Stimulated activated CD8-positive, alpha-beta memory T cell treated with anti-CD3 and anti-CD28 coated beads, Interleukin-4, amount 100 ng/mL, for 24 hours (primary cell): ENCODE results near the gene MRGPRE.

ENCODE experiments used
- DNase-seq: peaks from one replicate; pipeline ENCODE4 v3.0.0-alpha.2; 2020; ENCODE audit warnings: low read depth

MRGPRE gene

DNA sequence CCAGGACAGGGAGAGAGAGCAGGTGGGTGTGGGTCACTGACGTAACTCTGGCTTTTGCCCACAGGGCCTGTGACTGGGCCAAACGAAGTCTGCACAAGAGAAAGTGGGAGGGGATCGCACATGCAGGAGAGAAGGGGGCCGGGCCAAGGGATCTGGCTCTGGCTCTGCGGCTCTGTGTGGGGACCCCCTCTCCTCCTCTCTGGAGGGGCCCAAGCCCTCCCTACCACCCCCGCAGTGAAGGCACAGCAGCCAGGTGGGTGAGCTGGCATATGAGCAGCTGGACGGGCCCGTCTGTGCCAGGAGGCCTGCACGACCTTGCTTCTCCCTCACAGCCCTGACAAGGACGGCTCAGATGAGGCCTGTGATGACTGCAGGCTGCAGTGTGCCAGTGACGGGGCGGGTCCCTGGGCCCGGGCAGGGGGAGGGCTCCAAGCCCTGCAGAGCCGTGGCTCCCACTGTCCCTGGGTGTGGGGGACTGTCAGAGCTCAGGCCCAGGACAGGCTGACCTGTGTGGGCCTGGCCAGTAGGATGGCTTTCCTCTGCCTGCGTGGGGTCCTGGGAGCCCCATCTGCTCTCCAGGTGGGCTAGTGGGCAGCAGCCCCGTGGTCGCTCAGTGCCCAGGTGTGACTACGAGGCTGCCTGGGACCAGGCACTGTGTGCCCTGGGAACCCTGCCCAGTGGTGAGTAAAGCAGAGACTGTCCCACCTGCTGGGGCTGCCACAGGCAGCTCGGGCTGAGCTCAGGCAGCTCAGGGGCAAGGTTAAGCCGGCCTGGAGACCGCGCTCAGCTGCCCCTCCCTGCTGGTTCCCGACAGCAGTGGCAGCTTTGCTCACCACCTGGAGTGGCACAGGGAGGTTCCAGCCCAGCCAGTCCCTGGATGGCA lies 35.8 kb downstream of the MRGPRE start:
- no peak for DNase-seq

DNA sequence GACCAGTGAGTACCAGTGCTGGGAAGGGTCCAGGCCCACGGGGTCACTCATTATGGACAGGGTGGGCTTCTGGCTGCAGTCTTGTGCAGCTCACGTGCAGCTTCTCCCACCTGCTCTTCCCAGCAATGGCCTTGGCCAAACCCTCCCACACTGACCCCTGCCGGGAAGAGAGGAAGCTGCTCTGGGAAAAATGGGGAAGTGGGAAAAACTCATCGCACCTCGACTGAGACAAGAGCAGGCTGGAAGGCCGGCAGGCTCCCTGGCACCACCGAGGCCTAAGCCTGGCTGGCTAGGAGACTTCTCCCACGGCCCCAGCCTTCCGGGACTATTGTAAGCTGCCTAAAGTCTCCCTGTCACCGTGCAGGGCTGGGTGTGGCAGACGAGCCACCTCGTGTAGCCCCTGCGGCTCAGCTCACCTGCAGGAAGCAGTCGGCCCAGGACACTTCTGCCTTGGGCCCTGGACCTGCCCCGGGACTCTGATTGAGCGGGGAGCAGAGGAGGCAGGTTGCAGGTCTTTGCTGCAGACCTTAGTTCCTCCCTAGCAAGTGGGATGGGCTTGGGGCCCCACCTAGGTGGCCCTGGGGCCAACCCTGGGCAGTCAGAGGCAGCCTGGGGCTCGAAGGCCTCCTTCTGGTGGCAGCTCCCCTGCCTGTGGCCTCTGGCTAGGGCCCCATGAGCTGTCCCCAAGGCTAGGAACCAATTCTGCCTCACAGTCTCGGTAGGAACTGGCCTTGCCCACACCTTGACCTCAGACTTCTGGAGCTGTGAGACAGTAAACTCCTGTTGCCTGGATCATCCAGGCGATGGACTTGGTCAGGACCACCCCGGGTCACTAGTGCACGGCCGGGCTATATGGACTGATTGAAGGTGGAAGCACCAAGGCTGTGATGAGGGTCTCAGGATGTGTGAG lies 36.7 kb downstream of the MRGPRE start:
- no peak for DNase-seq

GRCh38 chr11:3194016-3194816 lies 38.0 kb downstream of the MRGPRE start:
- no peak for DNase-seq

GRCh38 chr11:3193373-3194015 lies 38.7 kb downstream of the MRGPRE start:
- DNase-seq = no peak

DNA sequence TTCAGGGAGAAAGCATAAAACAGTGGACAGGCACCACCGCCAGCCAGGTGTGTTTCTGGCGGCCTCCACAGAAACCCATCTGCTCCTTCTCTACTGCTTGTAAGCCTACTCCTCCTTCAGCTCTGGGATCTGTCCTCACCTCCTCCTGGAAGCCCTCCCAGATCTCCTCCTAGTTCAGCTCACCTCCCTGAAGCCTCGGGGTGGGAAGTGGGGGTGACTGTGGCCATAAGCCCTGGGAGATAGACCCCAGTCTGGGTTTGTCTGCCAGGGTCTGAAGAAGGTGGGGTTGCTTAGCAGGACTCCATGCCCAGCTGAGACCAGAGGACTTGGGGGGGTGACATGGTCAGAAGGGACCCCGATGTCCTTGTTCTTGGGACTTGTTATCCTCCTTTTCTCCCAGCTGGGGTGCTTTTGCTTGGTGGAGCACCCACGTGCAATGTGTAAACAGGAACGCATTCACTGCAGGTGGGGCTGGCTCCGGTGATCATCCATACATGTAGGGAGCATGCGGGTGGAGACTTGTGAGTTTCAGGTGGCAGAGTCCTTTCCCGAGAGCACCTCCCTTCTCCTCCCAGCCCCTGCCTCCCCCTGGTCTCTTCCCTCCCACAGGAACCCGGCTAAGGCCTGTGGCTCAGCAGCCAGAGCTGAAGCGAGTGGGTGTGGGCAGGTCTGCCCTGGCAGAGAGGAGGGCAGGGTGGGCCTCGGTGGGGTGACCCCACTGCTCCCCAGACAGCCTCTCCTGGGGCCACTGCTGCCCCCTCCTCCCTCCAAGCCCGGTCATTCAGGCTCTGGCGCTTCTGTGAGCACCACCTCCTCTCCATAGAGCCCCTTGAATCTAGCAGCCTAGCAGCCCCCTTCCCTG lies 39.5 kb downstream of the MRGPRE start:
- no peak for DNase-seq

DNA sequence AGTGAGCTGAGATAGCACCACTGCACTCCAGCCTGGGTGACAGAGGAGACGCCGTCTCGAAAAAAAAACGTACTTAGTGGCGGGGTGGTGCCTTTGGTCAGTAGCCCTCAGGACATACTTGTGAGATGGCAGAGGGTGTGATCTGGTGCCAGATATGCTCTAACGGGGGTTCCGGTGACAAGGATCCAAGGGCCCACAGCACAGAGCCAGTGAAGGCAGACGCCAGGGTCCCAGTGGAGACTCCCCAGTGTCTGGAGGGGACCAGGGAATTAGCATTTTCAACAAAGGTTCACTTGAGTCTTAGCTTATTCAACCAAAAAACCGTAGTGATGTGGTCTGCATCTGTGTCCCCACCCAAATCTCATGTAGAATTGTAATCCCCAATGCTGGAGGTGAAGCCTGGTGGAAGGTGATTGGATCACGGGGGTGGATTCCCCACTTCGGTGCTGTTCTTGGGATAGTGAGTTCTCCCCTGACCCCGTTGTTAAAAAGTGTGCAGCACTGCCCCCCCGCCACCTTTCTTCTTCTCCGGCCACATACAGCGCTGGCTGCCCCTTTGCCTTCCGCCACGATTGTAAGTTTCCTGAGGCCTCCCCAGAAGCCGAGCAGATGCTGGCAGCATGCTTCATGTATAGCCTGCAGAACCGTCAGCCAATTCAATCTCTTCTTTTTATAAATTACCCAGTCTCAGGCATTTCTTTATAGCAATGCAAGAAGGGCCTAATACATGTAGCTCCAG lies 40.5 kb downstream of the MRGPRE start:
- no peak for DNase-seq

DNA sequence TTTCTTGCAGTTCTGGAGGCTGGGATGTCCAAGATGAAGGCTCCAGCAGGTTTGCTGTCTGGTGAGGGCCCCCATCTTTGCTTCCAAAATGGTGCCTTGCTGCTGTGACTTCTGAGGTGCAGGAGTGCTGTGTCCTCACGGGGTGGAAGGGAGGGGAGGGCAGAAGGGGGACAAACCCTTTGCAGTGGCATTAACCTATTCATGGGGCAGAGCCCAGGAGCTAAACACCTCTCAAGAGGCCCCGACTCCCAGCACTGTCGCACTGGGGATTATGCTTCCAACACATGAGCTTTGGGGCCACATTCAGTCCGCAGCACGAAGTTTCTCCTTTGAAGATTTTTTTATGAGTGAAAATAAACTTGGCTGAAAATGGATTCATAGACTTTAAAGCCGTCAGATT lies 41.6 kb downstream of the MRGPRE start:
- no peak for DNase-seq

DNA sequence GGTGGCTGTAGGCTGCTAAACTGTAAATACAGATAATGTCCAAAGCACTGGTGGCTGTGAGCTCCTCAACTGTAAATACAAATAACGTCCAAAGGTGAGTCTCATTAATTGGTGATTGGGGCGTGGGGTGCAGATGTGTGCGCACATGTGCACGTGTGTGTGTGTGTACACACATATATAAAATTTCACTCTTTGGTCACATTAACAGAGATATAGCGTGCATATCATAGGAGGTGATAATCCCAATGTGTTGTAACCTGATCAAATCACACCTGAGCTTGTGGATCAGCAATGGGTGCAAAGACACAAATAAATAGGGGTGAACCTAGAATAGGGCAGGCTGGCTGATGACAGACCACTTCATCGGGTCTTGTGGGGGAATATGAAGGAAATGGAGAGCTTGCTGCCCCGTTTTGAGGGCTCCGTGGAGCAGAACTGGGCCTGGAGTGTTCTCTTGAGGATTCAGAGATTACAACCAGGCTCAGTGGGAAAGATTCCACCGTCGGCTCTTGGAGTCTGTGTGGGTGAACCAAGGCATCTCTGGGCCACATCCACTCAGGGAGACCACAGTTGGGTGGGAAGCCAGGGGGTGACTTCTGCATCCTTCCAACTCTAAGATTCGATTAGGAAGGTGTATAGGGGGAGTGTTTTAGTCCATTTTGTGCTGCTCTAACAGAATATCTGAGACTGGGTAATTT lies 42.2 kb downstream of the MRGPRE start:
- DNase-seq = no peak

GRCh38 chr11:3189196-3189843 lies 42.9 kb downstream of the MRGPRE start:
- DNase-seq = no peak

DNA sequence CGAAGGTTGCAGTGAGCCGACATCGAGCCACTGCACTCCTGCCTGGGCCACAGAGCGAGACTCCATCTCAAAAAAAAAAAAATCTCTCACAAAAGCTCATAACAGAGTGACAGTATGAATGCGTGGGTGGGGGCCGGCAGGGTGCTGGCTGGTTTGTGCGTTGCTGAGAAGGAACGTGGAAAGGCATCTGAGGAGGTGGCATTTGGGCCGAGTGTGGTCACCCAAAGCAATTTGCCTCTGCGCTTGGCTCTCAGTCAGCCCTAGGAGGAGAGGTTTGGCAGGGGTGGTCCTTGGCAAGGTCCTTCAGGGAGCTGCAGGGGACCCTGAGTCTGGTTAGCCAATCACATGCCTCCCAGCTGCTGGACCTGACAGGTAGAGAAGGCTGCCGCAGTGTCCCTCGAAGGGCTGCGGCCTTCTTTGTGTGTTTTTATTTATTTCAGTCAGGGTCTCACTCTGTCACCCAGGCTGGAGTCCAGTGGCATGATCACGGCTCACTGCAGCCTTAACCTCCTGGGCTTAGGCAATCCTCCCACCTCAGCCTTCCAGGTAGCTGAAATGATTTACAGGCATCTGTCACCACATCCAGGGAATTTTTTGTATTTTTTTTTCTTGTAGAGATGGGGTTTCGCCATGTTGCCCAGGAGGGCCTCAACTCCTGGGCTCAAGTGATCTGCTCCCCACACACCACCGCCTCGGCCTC lies 43.6 kb downstream of the MRGPRE start:
- DNase-seq = no peak

DNA sequence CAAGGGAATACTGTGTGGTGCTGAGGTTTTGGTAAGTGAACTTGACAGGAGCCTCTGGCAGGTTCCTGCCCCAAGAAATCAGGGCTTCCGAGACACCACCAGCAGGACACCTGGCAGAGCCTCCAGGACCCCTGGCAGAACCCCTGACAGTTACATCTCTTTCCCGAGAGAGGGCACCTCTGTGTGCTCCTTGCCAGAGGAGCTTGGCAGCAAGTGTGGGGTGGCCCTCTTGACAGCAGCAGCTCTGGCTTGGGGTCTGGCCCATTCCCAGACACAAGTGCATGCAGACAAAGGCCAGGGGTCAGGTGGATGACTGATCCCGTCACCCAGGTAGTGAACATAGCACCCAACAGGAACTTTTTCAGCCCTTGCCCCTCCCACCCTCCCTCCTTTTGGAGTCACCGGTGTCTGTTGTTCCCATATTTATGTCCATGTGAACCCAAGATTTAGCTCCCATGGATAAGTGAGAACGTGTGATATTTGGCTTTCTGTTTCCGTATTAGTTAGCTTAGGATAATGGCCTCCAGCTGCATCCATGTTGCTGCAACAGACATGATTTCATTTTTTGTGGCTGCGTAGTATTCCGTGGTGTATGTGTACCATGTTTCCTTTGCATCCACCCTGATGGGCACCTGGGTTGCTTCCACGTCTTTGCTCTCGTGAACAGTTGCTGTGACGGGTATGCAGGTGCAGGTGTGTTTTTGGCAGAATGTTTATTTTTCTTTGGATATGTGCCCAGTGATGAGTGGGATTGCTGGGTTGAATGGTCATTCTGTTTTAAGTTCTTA lies 45.9 kb downstream of the MRGPRE start:
- no peak for DNase-seq

- no peak for DNase-seq
Measured at GRCh38 chr11:3184732-3185347, 47.4 kb downstream of the MRGPRE start.

- no peak for DNase-seq
Measured at GRCh38 chr11:3183523-3183922, 48.7 kb downstream of the MRGPRE start.

DNA sequence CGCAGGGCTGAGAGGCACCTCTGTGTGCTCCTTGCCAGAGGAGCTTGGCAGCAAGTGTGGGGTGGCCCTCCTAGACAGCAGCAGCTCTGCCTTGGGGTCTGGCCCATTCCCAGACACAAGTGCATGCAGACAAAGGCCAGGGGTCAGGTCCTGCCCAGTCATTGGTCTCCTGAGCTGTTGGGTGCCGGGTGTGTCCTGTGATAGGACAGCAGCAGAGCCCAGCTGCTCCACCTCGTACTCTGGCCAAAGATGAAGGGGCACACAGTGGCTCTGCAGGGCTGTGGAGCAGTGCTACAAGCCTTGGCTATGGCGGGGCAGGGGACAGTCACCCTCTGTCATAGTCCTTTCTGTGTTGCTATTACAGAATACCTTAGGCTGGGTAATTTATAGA lies 49.8 kb downstream of the MRGPRE start:
- no peak for DNase-seq

- DNase-seq = no peak
Measured at GRCh38 chr11:3181725-3182461, 50.3 kb downstream of the MRGPRE start.

DNA sequence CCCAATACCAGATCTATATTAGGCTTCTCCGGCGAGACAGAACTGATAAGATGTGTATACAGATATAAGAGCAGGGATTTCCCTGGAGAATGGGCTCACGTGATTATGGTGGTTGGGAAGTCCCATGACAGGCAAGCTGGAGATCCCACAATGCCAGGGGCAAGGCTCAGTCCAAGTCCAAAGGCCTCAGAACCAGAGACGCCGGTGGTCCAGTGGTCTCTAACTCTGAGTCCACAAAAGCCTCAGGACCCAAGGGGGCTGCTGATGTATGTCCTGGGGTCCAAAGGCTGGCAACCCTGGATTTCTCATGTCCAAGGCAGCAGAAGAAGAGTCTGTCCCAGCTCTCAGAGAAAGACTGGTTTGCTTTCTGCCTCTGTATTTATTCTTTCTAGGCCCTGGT lies 51.3 kb downstream of the MRGPRE start:
- no peak for DNase-seq
